Smooth muscle cell (in vitro differentiated cells): ENCODE results near the gene NHS. TPM values are rescaled to one million over a fixed set of nuclear protein-coding genes. Genes with fewer than 3 reads are reported as not detected.

Source experiments
- DNase-seq: peaks from one replicate; lab custom pipeline; 2025; ENCODE audit not compliant: unreplicated experiment; lab: John Stamatoyannopoulos, UW
- H2AFZ ChIP-seq: fragments of 200-600 bp; sonication (generic); 2 replicates; pipeline ENCODE4 v1.6.0; 2016; ENCODE audit warnings: antibody characterized with exemption, low read depth, mild to moderate bottlenecking
- H3F3A ChIP-seq: fragments of 200-600 bp; sonication (generic); 2 replicates; pipeline ENCODE4 v1.6.0; 2017; ENCODE audit warnings: antibody characterized with exemption, low read depth
- H3K27ac ChIP-seq: fragments of 200-600 bp; sonication (generic); 2 replicates; pipeline ENCODE4 v1.5.1; 2016; ENCODE audit warnings: low read depth, mild to moderate bottlenecking
- H3K27me3 ChIP-seq: fragments of 200-600 bp; sonication (generic); 2 replicates; pipeline ENCODE4 v1.6.1; 2016; ENCODE audit warnings: low read depth, mild to moderate bottlenecking
- H3K36me3 ChIP-seq: fragments of 200-600 bp; sonication (generic); 2 replicates; pipeline ENCODE4 v1.5.1; 2016; ENCODE audit warnings: low read depth
- H3K4me1 ChIP-seq: fragments of 200-600 bp; sonication (generic); 2 replicates; pipeline ENCODE4 v1.5.1; 2016; ENCODE audit warnings: low read depth
- H3K4me2 ChIP-seq: fragments of 200-600 bp; sonication (generic); 2 replicates; pipeline ENCODE4 v1.6.0; 2016; ENCODE audit warnings: mild to moderate bottlenecking
- H3K4me3 ChIP-seq: fragments of 200-600 bp; sonication (generic); 2 replicates; pipeline ENCODE4 v1.5.1; 2016; ENCODE audit warnings: mild to moderate bottlenecking
- H3K79me2 ChIP-seq: fragments of 200-600 bp; sonication (generic); 2 replicates; pipeline ENCODE4 v1.6.0; 2016; ENCODE audit warnings: low read depth, mild to moderate bottlenecking
- H3K9ac ChIP-seq: fragments of 200-600 bp; sonication (generic); 2 replicates; pipeline ENCODE4 v1.6.0; 2016; ENCODE audit warnings: low read depth
- H3K9me3 ChIP-seq: fragments of 200-600 bp; sonication (generic); replicated peaks from 2 replicates; pipeline ENCODE4 v1.5.1; 2016; ENCODE audit warnings: low read depth
- H4K20me1 ChIP-seq: fragments of 200-600 bp; sonication (generic); 2 replicates; pipeline ENCODE4 v1.6.0; 2016; ENCODE audit warnings: low read depth
- WGBS: methylation state at CpG from one replicate; pipeline ENCODE4 v1.1.7; 2016; ENCODE audit warnings: low lambda C conversion rate; 5-methylcytosine and 5-hydroxymethylcytosine counted together
- polyA plus RNA-seq: library from polyadenylated mRNA; unstranded; fragments of >200 nt; fragmentation: Nextera tagmentation; extraction: Ambion mirVana; gene quantifications from 2 replicates; pipeline ENCODE4 v1.2.1, GENCODE V29; 2016
- total RNA-seq: library from RNA; depleted of rRNA; stranded (reverse); fragments of >200 nt; gene quantifications from 2 replicates; pipeline ENCODE4 v1.2.3, GENCODE V29; 2014
- TF ChIP-seq, protein P1 (sequence below): fragments of 200-600 bp; sonication (generic); IDR thresholded peaks from 2 replicates; pipeline ENCODE4 v1.5.1; 2017; ENCODE audit warnings: borderline replicate concordance, mild to moderate bottlenecking, antibody characterized with exemption; ENCODE audit not compliant: insufficient read depth, poor library complexity, severe bottlenecking

The NHS gene
- total and polyA plus RNA-seq, 2 experiments from 2014 or later: 2.6 to 9.6 TPM

DNA sequence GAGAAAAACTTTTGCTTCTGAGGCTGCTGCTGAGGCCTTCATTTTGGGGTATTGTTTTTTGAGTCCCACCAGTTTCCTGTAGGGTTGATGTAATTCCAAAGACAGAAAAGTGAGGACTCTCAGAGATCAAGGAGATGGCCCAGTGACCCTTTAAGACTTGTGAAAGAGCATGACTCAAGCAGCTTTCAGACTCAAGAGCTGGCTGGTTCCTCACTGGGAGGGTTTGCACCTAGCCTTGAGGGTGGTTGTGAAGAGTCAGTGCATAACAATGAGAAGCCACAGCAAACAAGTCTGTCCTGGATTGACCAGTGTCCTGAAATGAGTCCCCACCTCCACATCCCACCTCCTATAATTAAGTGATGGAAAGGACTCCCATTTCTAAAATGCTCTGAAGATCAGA lies 89.2 kb downstream of the NHS start:
- Histone ChIP-seq H3K36me3 (no peaks in the 10 kb centered on the region), H3K27ac (no peak overlapping the region), H3K4me2 (no peak overlapping the region), H2AFZ (no peak overlapping the region), H3K9ac (no peak overlapping the region), H3F3A (no peaks in the 10 kb centered on the region), H3K27me3 (no peaks in the 10 kb centered on the region), H4K20me1 (no peaks in the 10 kb centered on the region), H3K79me2 (no peaks in the 10 kb centered on the region), H3K9me3 (no peaks in the 10 kb centered on the region), H3K4me1 (peaks cover 7% of the 10 kb centered on the region), H3K4me3 (no peak overlapping the region)
- no peak for DNase-seq
- TF ChIP-seq, protein P1, sequence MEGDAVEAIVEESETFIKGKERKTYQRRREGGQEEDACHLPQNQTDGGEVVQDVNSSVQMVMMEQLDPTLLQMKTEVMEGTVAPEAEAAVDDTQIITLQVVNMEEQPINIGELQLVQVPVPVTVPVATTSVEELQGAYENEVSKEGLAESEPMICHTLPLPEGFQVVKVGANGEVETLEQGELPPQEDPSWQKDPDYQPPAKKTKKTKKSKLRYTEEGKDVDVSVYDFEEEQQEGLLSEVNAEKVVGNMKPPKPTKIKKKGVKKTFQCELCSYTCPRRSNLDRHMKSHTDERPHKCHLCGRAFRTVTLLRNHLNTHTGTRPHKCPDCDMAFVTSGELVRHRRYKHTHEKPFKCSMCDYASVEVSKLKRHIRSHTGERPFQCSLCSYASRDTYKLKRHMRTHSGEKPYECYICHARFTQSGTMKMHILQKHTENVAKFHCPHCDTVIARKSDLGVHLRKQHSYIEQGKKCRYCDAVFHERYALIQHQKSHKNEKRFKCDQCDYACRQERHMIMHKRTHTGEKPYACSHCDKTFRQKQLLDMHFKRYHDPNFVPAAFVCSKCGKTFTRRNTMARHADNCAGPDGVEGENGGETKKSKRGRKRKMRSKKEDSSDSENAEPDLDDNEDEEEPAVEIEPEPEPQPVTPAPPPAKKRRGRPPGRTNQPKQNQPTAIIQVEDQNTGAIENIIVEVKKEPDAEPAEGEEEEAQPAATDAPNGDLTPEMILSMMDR: no peak

- no peak overlapping the region for H3K4me3 ChIP-seq
- no peaks in the 10 kb centered on the region for H3F3A ChIP-seq
- H3K27me3 ChIP-seq: no peaks in the 10 kb centered on the region
- H3K4me1 ChIP-seq: no peaks in the 10 kb centered on the region
- no peaks in the 10 kb centered on the region for H3K9me3 ChIP-seq
- H3K36me3 ChIP-seq: no peaks in the 10 kb centered on the region
- H3K27ac ChIP-seq: no peak overlapping the region
- H3K4me2 ChIP-seq: no peak overlapping the region
- no peak overlapping the region for H3K9ac ChIP-seq
- H3K79me2 ChIP-seq: no peaks in the 10 kb centered on the region
- no peak overlapping the region for H2AFZ ChIP-seq
- TF ChIP-seq, protein P1: no peak
- no peaks in the 10 kb centered on the region for H4K20me1 ChIP-seq
- DNase-seq: no peak
- WGBS: 68% methylated on average over 2 of the region's 2 CpGs
These were observed 90.2 kb downstream of the NHS start for GRCh38 chrX:17465201-17465600.

DNA sequence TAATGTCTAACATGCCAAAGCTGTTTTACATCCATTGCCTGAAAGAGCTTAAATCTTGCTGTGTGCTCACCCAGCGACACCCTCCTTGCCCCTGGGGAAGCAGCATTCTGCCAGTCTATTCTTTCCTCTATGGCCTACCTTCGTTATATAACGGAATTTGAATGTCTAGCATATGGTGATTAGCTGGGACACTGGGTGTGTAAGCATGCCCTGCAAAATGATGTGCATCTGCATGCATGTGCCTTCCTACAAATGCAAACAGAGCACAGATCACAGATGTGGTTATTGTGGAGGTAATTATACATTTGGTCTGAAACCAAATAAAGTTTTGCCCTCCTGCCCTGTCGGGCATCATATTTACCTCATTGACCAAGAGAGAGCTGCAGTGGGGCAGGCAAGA lies 90.8 kb downstream of the NHS start:
- H3K4me2 ChIP-seq: no peak overlapping the region
- WGBS: 85% methylated on average over 4 of the region's 4 CpGs

GRCh38 chrX:17470136-17470535 lies 95.1 kb downstream of the NHS start:
- 56% methylated on average over 6 of the region's 6 CpGs for WGBS
- no peak for DNase-seq

More for the DNA sequence above, 90.8 kb downstream of the NHS start:
- Histone ChIP-seq H3K27ac (no peak overlapping the region), H3F3A (no peaks in the 10 kb centered on the region), H3K9me3 (no peaks in the 10 kb centered on the region), H4K20me1 (no peaks in the 10 kb centered on the region), H3K9ac (no peak overlapping the region), H3K27me3 (no peaks in the 10 kb centered on the region), H3K4me3 (no peak overlapping the region), H3K4me1 (no peaks in the 10 kb centered on the region), H2AFZ (no peak overlapping the region), H3K36me3 (no peaks in the 10 kb centered on the region), H3K79me2 (no peaks in the 10 kb centered on the region)
- DNase-seq: no peak
- TF ChIP-seq, protein P1: no peak

More at GRCh38 chrX:17470136-17470535, 95.1 kb downstream of the NHS start:
- H3K27me3 ChIP-seq: no peaks in the 10 kb centered on the region
- no peaks in the 10 kb centered on the region for H3K4me1 ChIP-seq
- H4K20me1 ChIP-seq: no peaks in the 10 kb centered on the region
- H3F3A ChIP-seq: no peaks in the 10 kb centered on the region
- H3K9me3 ChIP-seq: no peaks in the 10 kb centered on the region
- no peaks in the 10 kb centered on the region for H3K36me3 ChIP-seq
- H3K27ac ChIP-seq: no peak overlapping the region
- no peaks in the 10 kb centered on the region for H3K79me2 ChIP-seq
- TF ChIP-seq, protein P1: no peak
- H3K4me3 ChIP-seq: no peak overlapping the region
- no peak overlapping the region for H2AFZ ChIP-seq
- no peak overlapping the region for H3K4me2 ChIP-seq
- no peak overlapping the region for H3K9ac ChIP-seq
